MM.1S (cell line): Measurements from ENCODE around the gene SLPI.

Experiments used
- DNase-seq: peaks from one replicate; pipeline ENCODE4 v3.0.0-alpha.2; 2015
- H2AFZ ChIP-seq: fragments of 300-600 bp; sonication (generic); 2 replicates; pipeline ENCODE4 v1.6.0; 2016; ENCODE audit warnings: antibody characterized with exemption, low read length
- H3F3A ChIP-seq: fragments of 300-600 bp; sonication (generic); 2 replicates; pipeline ENCODE4 v1.6.1; 2016; ENCODE audit warnings: mild to moderate bottlenecking, antibody characterized with exemption, low read length, moderate library complexity, mixed read lengths; ENCODE audit not compliant: insufficient read depth
- H3K27ac ChIP-seq: fragments of 300-600 bp; sonication (generic); 2 replicates; pipeline ENCODE4 v1.5.1; 2016; ENCODE audit warnings: mild to moderate bottlenecking, low read length
- H3K27me3 ChIP-seq: fragments of 300-600 bp; sonication (generic); replicated peaks from 2 replicates; pipeline ENCODE4 v1.6.0; 2016; ENCODE audit warnings: low read length; ENCODE audit not compliant: insufficient read depth
- H3K36me3 ChIP-seq: fragments of 300-600 bp; sonication (generic); replicated peaks from 2 replicates; pipeline ENCODE4 v1.6.1; 2016; ENCODE audit warnings: mild to moderate bottlenecking, low read length, mixed read lengths; ENCODE audit not compliant: insufficient read depth
- H3K4me1 ChIP-seq: fragments of 300-600 bp; sonication (generic); 2 replicates; pipeline ENCODE4 v1.6.1; 2016; ENCODE audit warnings: low read length, mixed read lengths
- H3K4me2 ChIP-seq: fragments of 300-600 bp; sonication (generic); 2 replicates; pipeline ENCODE4 v1.6.0; 2016; ENCODE audit warnings: low read depth, low read length
- H3K4me3 ChIP-seq: fragments of 300-600 bp; sonication (generic); 2 replicates; pipeline ENCODE4 v1.5.1; 2016; ENCODE audit warnings: low read length, mixed read lengths
- H3K79me2 ChIP-seq: fragments of 300-600 bp; sonication (generic); 2 replicates; pipeline ENCODE4 v1.6.1; 2016; ENCODE audit warnings: mixed run types, low read length, mixed read lengths
- H3K9ac ChIP-seq: fragments of 300-600 bp; sonication (generic); 2 replicates; pipeline ENCODE4 v1.6.1; 2016; ENCODE audit warnings: low read length, mixed read lengths
- H3K9me2 ChIP-seq: fragments of 300-600 bp; sonication (generic); replicated peaks from 2 replicates; pipeline ENCODE4 v1.6.1; 2016; ENCODE audit warnings: mild to moderate bottlenecking, low read length, mixed read lengths; ENCODE audit not compliant: insufficient read depth
- H3K9me3 ChIP-seq: fragments of 300-600 bp; sonication (generic); replicated peaks from 2 replicates; pipeline ENCODE4 v1.6.1; 2016; ENCODE audit warnings: mild to moderate bottlenecking, low read length, mixed read lengths; ENCODE audit not compliant: insufficient read depth
- H4K20me1 ChIP-seq: fragments of 300-600 bp; sonication (generic); 2 replicates; pipeline ENCODE4 v1.6.1; 2016; ENCODE audit warnings: mild to moderate bottlenecking, low read length, moderate library complexity, mixed read lengths; ENCODE audit not compliant: insufficient read depth
- EZH2 ChIP-seq: fragments of 300-600 bp; sonication (generic); optimal IDR thresholded peaks from 2 replicates; pipeline ENCODE3; 2017; ENCODE audit warnings: low read depth, mild to moderate bottlenecking, antibody characterized with exemption, low read length, mixed read lengths
- EZH2phosphoT487 ChIP-seq: fragments of 300-600 bp; sonication (generic); IDR thresholded peaks from 2 replicates; pipeline ENCODE4 v1.6.1; 2018; ENCODE audit warnings: antibody characterized with exemption, low read length
- TF ChIP-seq, protein P1 (sequence below): fragments of 300-600 bp; sonication (generic); IDR thresholded peaks from 2 replicates; pipeline ENCODE4 v1.5.1; 2016; ENCODE audit warnings: antibody characterized with exemption, low read length, mixed read lengths

The SLPI gene

GRCh38 chr20:45218124-45218523 is 36.2 kb downstream of the SLPI start:
- Histone ChIP-seq H3K36me3 (no peaks in the 10 kb centered on the region), H3K4me1 (no peaks in the 10 kb centered on the region), H4K20me1 (no peaks in the 10 kb centered on the region), H3K27me3 (no peaks in the 10 kb centered on the region), H3K79me2 (no peaks in the 10 kb centered on the region), H3K9me3 (no peaks in the 10 kb centered on the region), H3K27ac (no peak overlapping the region), H3K4me2 (no peak overlapping the region), H3F3A (no peaks in the 10 kb centered on the region), H3K9me2 (no peaks in the 10 kb centered on the region), H3K4me3 (no peak overlapping the region), H2AFZ (no peak overlapping the region), H3K9ac (no peak overlapping the region)
- no peak for DNase-seq
- TF ChIP-seq EZH2 (no peak), EZH2phosphoT487 (no peak)
- TF ChIP-seq, protein P1, sequence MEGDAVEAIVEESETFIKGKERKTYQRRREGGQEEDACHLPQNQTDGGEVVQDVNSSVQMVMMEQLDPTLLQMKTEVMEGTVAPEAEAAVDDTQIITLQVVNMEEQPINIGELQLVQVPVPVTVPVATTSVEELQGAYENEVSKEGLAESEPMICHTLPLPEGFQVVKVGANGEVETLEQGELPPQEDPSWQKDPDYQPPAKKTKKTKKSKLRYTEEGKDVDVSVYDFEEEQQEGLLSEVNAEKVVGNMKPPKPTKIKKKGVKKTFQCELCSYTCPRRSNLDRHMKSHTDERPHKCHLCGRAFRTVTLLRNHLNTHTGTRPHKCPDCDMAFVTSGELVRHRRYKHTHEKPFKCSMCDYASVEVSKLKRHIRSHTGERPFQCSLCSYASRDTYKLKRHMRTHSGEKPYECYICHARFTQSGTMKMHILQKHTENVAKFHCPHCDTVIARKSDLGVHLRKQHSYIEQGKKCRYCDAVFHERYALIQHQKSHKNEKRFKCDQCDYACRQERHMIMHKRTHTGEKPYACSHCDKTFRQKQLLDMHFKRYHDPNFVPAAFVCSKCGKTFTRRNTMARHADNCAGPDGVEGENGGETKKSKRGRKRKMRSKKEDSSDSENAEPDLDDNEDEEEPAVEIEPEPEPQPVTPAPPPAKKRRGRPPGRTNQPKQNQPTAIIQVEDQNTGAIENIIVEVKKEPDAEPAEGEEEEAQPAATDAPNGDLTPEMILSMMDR, result no peak

GRCh38 chr20:45212836-45213235 is 41.5 kb downstream of the SLPI start:
- Histone ChIP-seq H2AFZ (no peak overlapping the region), H3K27ac (no peak overlapping the region), H3K27me3 (no peaks in the 10 kb centered on the region), H3K9me3 (no peaks in the 10 kb centered on the region), H4K20me1 (no peaks in the 10 kb centered on the region), H3K79me2 (no peaks in the 10 kb centered on the region), H3F3A (no peaks in the 10 kb centered on the region), H3K36me3 (no peaks in the 10 kb centered on the region), H3K4me2 (no peak overlapping the region), H3K9me2 (no peaks in the 10 kb centered on the region), H3K4me3 (no peak overlapping the region), H3K4me1 (no peaks in the 10 kb centered on the region), H3K9ac (no peak overlapping the region)
- DNase-seq, result no peak
- TF ChIP-seq EZH2, result no peak
- TF ChIP-seq, protein P1, result no peak
- no peak for TF ChIP-seq EZH2phosphoT487

DNA sequence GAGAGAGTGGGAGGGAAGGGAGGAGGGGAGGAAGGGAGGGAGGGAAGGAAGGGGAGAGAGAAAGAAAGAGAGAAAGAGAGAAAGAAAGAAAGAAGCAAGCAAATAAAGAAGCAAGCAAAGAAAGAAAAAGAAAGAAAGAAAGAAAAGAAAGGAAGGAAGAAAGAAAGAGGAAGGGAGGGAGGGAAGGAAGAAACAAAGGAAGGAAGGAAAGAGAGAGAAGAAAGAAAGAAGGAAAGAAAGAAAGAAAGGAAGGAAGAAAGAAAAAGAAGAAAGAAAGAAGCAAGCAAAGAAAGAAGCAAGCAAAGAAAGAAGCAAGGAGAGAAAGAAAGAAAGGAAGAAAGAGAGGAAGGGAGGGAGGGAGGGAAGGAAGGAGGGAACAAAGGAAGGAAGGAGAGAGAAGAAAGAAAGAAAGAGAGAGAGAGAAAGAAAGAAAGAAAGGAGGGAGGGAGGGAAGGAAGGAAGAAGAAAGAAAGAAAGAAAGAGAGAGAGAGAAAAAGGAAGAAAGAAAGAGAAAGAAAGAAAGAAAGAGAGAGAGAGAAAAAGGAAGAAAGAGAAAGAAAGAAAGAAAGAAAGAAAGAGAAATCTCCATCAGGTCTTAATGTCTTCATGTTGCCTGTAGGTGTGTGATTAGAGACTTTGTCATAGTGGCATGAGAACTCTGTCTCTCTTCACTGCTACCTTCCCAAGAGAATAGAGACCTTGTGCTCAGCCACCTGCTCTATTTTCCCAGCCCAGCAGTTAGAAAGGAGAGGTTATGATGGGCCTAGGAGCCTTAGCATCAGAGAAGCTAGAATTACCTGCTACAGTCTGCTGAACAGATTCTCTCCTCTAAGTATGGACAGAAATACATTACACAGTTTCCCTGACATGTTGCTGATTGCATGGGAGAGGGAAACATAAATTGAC is 42.5 kb downstream of the SLPI start:
- DNase-seq, result no peak
- H3K9ac ChIP-seq, result no peak overlapping the region
- H3K27me3 ChIP-seq, result no peaks in the 10 kb centered on the region
- H3K27ac ChIP-seq, result no peak overlapping the region
- no peaks in the 10 kb centered on the region for H4K20me1 ChIP-seq
- H3K4me2 ChIP-seq, result no peak overlapping the region
- H3K79me2 ChIP-seq, result no peaks in the 10 kb centered on the region
- TF ChIP-seq, protein P1, result no peak
- TF ChIP-seq EZH2phosphoT487, result no peak
- no peak for TF ChIP-seq EZH2
- H3K4me1 ChIP-seq, result no peaks in the 10 kb centered on the region
- H3F3A ChIP-seq, result no peaks in the 10 kb centered on the region
- no peaks in the 10 kb centered on the region for H3K36me3 ChIP-seq
- no peaks in the 10 kb centered on the region for H3K9me3 ChIP-seq
- no peak overlapping the region for H2AFZ ChIP-seq
- H3K9me2 ChIP-seq, result no peaks in the 10 kb centered on the region
- no peak overlapping the region for H3K4me3 ChIP-seq
